ENCODE results near the gene ACKR3.

ACKR3 gene

GRCh38 chr2:236622660-236623059 is 53.0 kb downstream of the ACKR3 start:
- no peaks in the 10 kb centered on the region for H3K27me3 ChIP-seq (ENCODE audit: insufficient read depth, low read length, poor library complexity, severe bottlenecking)
- H3K36me3 ChIP-seq (ENCODE audit: insufficient read depth, low read length) = no peaks in the 10 kb centered on the region
- no peak for TF ChIP-seq CTCF (conservative IDR thresholded peaks at IDR 0.05; ENCODE audit: low read length)
- no peaks in the 10 kb centered on the region for H3F3A ChIP-seq (ENCODE audit: low read depth)
- no peak overlapping the region for H2AFZ ChIP-seq (ENCODE audit: low read length)
- no peaks in the 10 kb centered on the region for H3K9me3 ChIP-seq (ENCODE audit: insufficient read depth, low read depth, low read length)
- no peak overlapping the region for H3K4me3 ChIP-seq (ENCODE audit: low read length, poor library complexity, severe bottlenecking)
- no peaks in the 10 kb centered on the region for H4K20me1 ChIP-seq (ENCODE audit: insufficient read depth, low read length, poor library complexity, severe bottlenecking)
- no peak overlapping the region for H3K9ac ChIP-seq (ENCODE audit: low read depth, low read length, poor library complexity, severe bottlenecking)
- H3K4me1 ChIP-seq (ENCODE audit: insufficient read depth, low read length, poor library complexity, severe bottlenecking) = no peaks in the 10 kb centered on the region
- H3K79me2 ChIP-seq (ENCODE audit: insufficient read depth, low read length) = no peaks in the 10 kb centered on the region
- H3K4me2 ChIP-seq (ENCODE audit: low read depth, low read length, poor library complexity, severe bottlenecking) = no peak overlapping the region
- no peaks in the 10 kb centered on the region for H3K9me2 ChIP-seq (replicated peaks; ENCODE audit: low read depth, low read length)

- TF ChIP-seq CTCF (conservative IDR thresholded peaks at IDR 0.05; ENCODE audit: low read length) (peak; percentile 11; the same call in 1 of the 2 replicates), EZH2phosphoT487 (IDR thresholded peaks at IDR 0.05; ENCODE audit: borderline replicate concordance) (no peak)
- no peaks in the 10 kb centered on the region for H3K79me2 ChIP-seq (ENCODE audit: insufficient read depth, low read length)
- no peaks in the 10 kb centered on the region for H3K9me2 ChIP-seq (replicated peaks; ENCODE audit: low read depth, low read length)
- no peaks in the 10 kb centered on the region for H3K9me3 ChIP-seq (ENCODE audit: insufficient read depth, low read depth, low read length)
- no peaks in the 10 kb centered on the region for H3K27me3 ChIP-seq (ENCODE audit: insufficient read depth, low read length, poor library complexity, severe bottlenecking)
- H3F3A ChIP-seq (ENCODE audit: low read depth) = no peaks in the 10 kb centered on the region
- no peaks in the 10 kb centered on the region for H3K4me1 ChIP-seq (ENCODE audit: insufficient read depth, low read length, poor library complexity, severe bottlenecking)
- no peaks in the 10 kb centered on the region for H3K36me3 ChIP-seq (ENCODE audit: insufficient read depth, low read length)
- H2AFZ ChIP-seq (ENCODE audit: low read length) = no peak overlapping the region
- no peak overlapping the region for H3K4me3 ChIP-seq (ENCODE audit: low read length, poor library complexity, severe bottlenecking)
- no peak overlapping the region for H3K9ac ChIP-seq (ENCODE audit: low read depth, low read length, poor library complexity, severe bottlenecking)
- H3K4me2 ChIP-seq (ENCODE audit: low read depth, low read length, poor library complexity, severe bottlenecking) = no peak overlapping the region
- no peaks in the 10 kb centered on the region for H4K20me1 ChIP-seq (ENCODE audit: insufficient read depth, low read length, poor library complexity, severe bottlenecking)
Measured at GRCh38 chr2:236623816-236624215, 54.2 kb downstream of the ACKR3 start.

GRCh38 chr2:236625156-236625690 is 55.6 kb downstream of the ACKR3 start:
- Histone ChIP-seq H3K9ac (ENCODE audit: low read depth, low read length, poor library complexity, severe bottlenecking) (no peak overlapping the region), H2AFZ (ENCODE audit: low read length) (no peak overlapping the region), H3K9me3 (ENCODE audit: insufficient read depth, low read depth, low read length) (no peaks in the 10 kb centered on the region), H3K4me3 (ENCODE audit: low read length, poor library complexity, severe bottlenecking) (no peak overlapping the region), H3K4me2 (ENCODE audit: low read depth, low read length, poor library complexity, severe bottlenecking) (no peak overlapping the region), H3K4me1 (ENCODE audit: insufficient read depth, low read length, poor library complexity, severe bottlenecking) (no peaks in the 10 kb centered on the region), H3K27me3 (ENCODE audit: insufficient read depth, low read length, poor library complexity, severe bottlenecking) (no peaks in the 10 kb centered on the region), H3F3A (ENCODE audit: low read depth) (no peaks in the 10 kb centered on the region), H3K9me2 (replicated peaks; ENCODE audit: low read depth, low read length) (no peaks in the 10 kb centered on the region), H4K20me1 (ENCODE audit: insufficient read depth, low read length, poor library complexity, severe bottlenecking) (no peaks in the 10 kb centered on the region), H3K79me2 (ENCODE audit: insufficient read depth, low read length) (no peaks in the 10 kb centered on the region), H3K36me3 (ENCODE audit: insufficient read depth, low read length) (no peaks in the 10 kb centered on the region)
- TF ChIP-seq EZH2phosphoT487 (IDR thresholded peaks at IDR 0.05; ENCODE audit: borderline replicate concordance) = no peak
